ENCODE data around the gene DAB2IP.

DAB2IP gene

GRCh38 chr9:121658166-121658565 lies 6.7 kb downstream of the DAB2IP start:
- Histone ChIP-seq H3F3A (ENCODE audit: control insufficient read depth, insufficient read depth) (no peaks in the 10 kb centered on the region), H3K9me3 (ENCODE audit: control insufficient read depth, insufficient read depth, low read length) (no peaks in the 10 kb centered on the region), H3K79me2 (ENCODE audit: control insufficient read depth, low read length) (no peaks in the 10 kb centered on the region), H4K20me1 (ENCODE audit: control insufficient read depth, insufficient read depth, low read depth, low read length) (no peaks in the 10 kb centered on the region), H3K27ac (ENCODE audit: low read depth, low read length) (no peak overlapping the region), H3K9me2 (replicated peaks; ENCODE audit: control insufficient read depth, low read length) (no peaks in the 10 kb centered on the region), H3K36me3 (ENCODE audit: control insufficient read depth, low read length) (no peaks in the 10 kb centered on the region), H3K4me3 (ENCODE audit: low read length) (no peak overlapping the region), H3K4me1 (ENCODE audit: control insufficient read depth, low read length) (no peaks in the 10 kb centered on the region), H3K27me3 (ENCODE audit: control insufficient read depth, low read length) (peaks cover 31% of the 10 kb centered on the region), H3K4me2 (ENCODE audit: low read length) (no peak overlapping the region)
- no peak for TF ChIP-seq EZH2phosphoT487 (IDR thresholded peaks at IDR 0.05; ENCODE audit: borderline replicate concordance, low read length)

GRCh38 chr9:121658591-121658990 lies 7.2 kb downstream of the DAB2IP start:
- Histone ChIP-seq H3K36me3 (ENCODE audit: control insufficient read depth, low read length) (no peaks in the 10 kb centered on the region), H4K20me1 (ENCODE audit: control insufficient read depth, insufficient read depth, low read depth, low read length) (no peaks in the 10 kb centered on the region), H3K9me2 (replicated peaks; ENCODE audit: control insufficient read depth, low read length) (no peaks in the 10 kb centered on the region), H3K4me2 (ENCODE audit: low read length) (no peak overlapping the region), H3F3A (ENCODE audit: control insufficient read depth, insufficient read depth) (no peaks in the 10 kb centered on the region), H3K4me1 (ENCODE audit: control insufficient read depth, low read length) (no peaks in the 10 kb centered on the region), H3K4me3 (ENCODE audit: low read length) (no peak overlapping the region), H3K9me3 (ENCODE audit: control insufficient read depth, insufficient read depth, low read length) (no peaks in the 10 kb centered on the region), H3K79me2 (ENCODE audit: control insufficient read depth, low read length) (no peaks in the 10 kb centered on the region), H3K27me3 (ENCODE audit: control insufficient read depth, low read length) (peaks cover 28% of the 10 kb centered on the region), H3K27ac (ENCODE audit: low read depth, low read length) (no peak overlapping the region)
- TF ChIP-seq EZH2phosphoT487 (IDR thresholded peaks at IDR 0.05; ENCODE audit: borderline replicate concordance, low read length): no peak
- no peak for TF ChIP-seq CTCF (IDR thresholded peaks at IDR 0.05; ENCODE audit: low read depth, low read length, poor library complexity, severe bottlenecking)

GRCh38 chr9:121660367-121660766 lies 8.9 kb downstream of the DAB2IP start:
- H3K79me2 ChIP-seq (ENCODE audit: control insufficient read depth, low read length): no peaks in the 10 kb centered on the region
- no peaks in the 10 kb centered on the region for H4K20me1 ChIP-seq (ENCODE audit: control insufficient read depth, insufficient read depth, low read depth, low read length)
- no peak overlapping the region for H3K4me3 ChIP-seq (ENCODE audit: low read length)
- no peaks in the 10 kb centered on the region for H3K9me3 ChIP-seq (ENCODE audit: control insufficient read depth, insufficient read depth, low read length)
- no peaks in the 10 kb centered on the region for H3K4me1 ChIP-seq (ENCODE audit: control insufficient read depth, low read length)
- H3K27me3 ChIP-seq (ENCODE audit: control insufficient read depth, low read length): peaks cover 17% of the 10 kb centered on the region
- TF ChIP-seq EZH2phosphoT487 (IDR thresholded peaks at IDR 0.05; ENCODE audit: borderline replicate concordance, low read length) (no peak), CTCF (IDR thresholded peaks at IDR 0.05; ENCODE audit: low read depth, low read length, poor library complexity, severe bottlenecking) (no peak)
- no peak overlapping the region for H3K4me2 ChIP-seq (ENCODE audit: low read length)
- no peaks in the 10 kb centered on the region for H3K9me2 ChIP-seq (replicated peaks; ENCODE audit: control insufficient read depth, low read length)
- no peaks in the 10 kb centered on the region for H3K36me3 ChIP-seq (ENCODE audit: control insufficient read depth, low read length)
- no peaks in the 10 kb centered on the region for H3F3A ChIP-seq (ENCODE audit: control insufficient read depth, insufficient read depth)
- H3K27ac ChIP-seq (ENCODE audit: low read depth, low read length): no peak overlapping the region

GRCh38 chr9:121660876-121661275 lies 9.4 kb downstream of the DAB2IP start:
- no peaks in the 10 kb centered on the region for H3K36me3 ChIP-seq (ENCODE audit: control insufficient read depth, low read length)
- no peak overlapping the region for H3K27ac ChIP-seq (ENCODE audit: low read depth, low read length)
- H3F3A ChIP-seq (ENCODE audit: control insufficient read depth, insufficient read depth): no peaks in the 10 kb centered on the region
- no peak overlapping the region for H3K4me3 ChIP-seq (ENCODE audit: low read length)
- H3K4me2 ChIP-seq (ENCODE audit: low read length): no peak overlapping the region
- H4K20me1 ChIP-seq (ENCODE audit: control insufficient read depth, insufficient read depth, low read depth, low read length): no peaks in the 10 kb centered on the region
- H3K27me3 ChIP-seq (ENCODE audit: control insufficient read depth, low read length): peaks cover 21% of the 10 kb centered on the region
- TF ChIP-seq CTCF (IDR thresholded peaks at IDR 0.05; ENCODE audit: low read depth, low read length, poor library complexity, severe bottlenecking): no peak
- no peak for TF ChIP-seq EZH2phosphoT487 (IDR thresholded peaks at IDR 0.05; ENCODE audit: borderline replicate concordance, low read length)
- no peaks in the 10 kb centered on the region for H3K9me2 ChIP-seq (replicated peaks; ENCODE audit: control insufficient read depth, low read length)
- H3K4me1 ChIP-seq (ENCODE audit: control insufficient read depth, low read length): no peaks in the 10 kb centered on the region
- H3K79me2 ChIP-seq (ENCODE audit: control insufficient read depth, low read length): no peaks in the 10 kb centered on the region
- no peaks in the 10 kb centered on the region for H3K9me3 ChIP-seq (ENCODE audit: control insufficient read depth, insufficient read depth, low read length)
